K562 (cell line): ENCODE data around the gene TAOK2. TPM values are rescaled to one million over a fixed set of nuclear protein-coding genes. Genes with fewer than 3 reads are reported as not detected.

ENCODE experiments used
- ARHGAP35 ChIP-seq: fragments of 450-650 bp; IDR thresholded peaks from 2 replicates; pipeline ENCODE4 v1.6.1; 2018; ENCODE audit not compliant: partially characterized antibody
- ESRRA ChIP-seq: fragments of 450-650 bp; IDR thresholded peaks from 2 replicates; pipeline ENCODE4 v1.6.1; 2014; ENCODE audit warnings: low read depth, mild to moderate bottlenecking, moderate library complexity, borderline replicate concordance
- TBL1XR1 ChIP-seq, 2 experiments: IDR thresholded peaks; 2 replicates each; pipeline ENCODE4 v1.6.1; 2012; ENCODE audit warnings: improper control_type of control experiment in 2 of 2, low read length in 2 of 2, mild to moderate bottlenecking in 1 of 2
- ZNF639 ChIP-seq, 2 experiments: fragments of 200-800 bp in 1 of 2; sonication (Bioruptor generic) in 1 of 2; sonication (generic) in 1 of 2; formaldehyde crosslinking in 1 of 2; IDR thresholded peaks in 1 of 2; conservative IDR thresholded peaks in 1 of 2; 2 replicates each; pipeline versions ENCODE4 v1.5.0 to v1.6.1; 2016 to 2020; ENCODE audit warnings: missing compliant biosample characterization in 1 of 2, missing genetic modification characterization in 1 of 2, missing genetic modification reagents in 1 of 2
- polyA plus RNA-seq, 8 experiments: library from polyadenylated mRNA; depleted of rRNA in 4 of 8; stranded (reverse) in 5 of 8; unstranded in 3 of 8; fragments of >200 nt; fragmentation: Nextera tagmentation in 2 of 8; fragmentation: Illumina TruSeq in 1 of 8; extraction: Ambion mirVana in 2 of 8; extraction: Trizol in 1 of 8; gene quantifications; 2 replicates each; pipeline versions ENCODE4 v1.2.1 to v1.2.3, GENCODE V29; 2011 to 2014; ENCODE audit warnings: inconsistent platforms in 1 of 8, missing spikeins in 1 of 8
- total RNA-seq, 7 experiments: library from RNA; depleted of rRNA in 6 of 7; stranded (reverse); fragments of >200 nt in 6 of 7; fragmentation: Illumina TruSeq in 2 of 7; extraction: Trizol in 2 of 7; gene quantifications; 2 replicates each; pipeline versions ENCODE4 v1.2.1 to v1.2.3, GENCODE V29; 2011 to 2021; ENCODE audit warnings: low replicate concordance in 1 of 7
- TF ChIP-seq, protein P1 (sequence below): fragments of 450-650 bp; IDR thresholded peaks from 2 replicates; pipeline ENCODE4 v1.6.1; 2016; ENCODE audit warnings: mild to moderate bottlenecking, moderate library complexity
- TF ChIP-seq, protein P2 (sequence below): fragments of 200-800 bp; sonication (Bioruptor generic); IDR thresholded peaks from 2 replicates; pipeline ENCODE4 v1.6.1; 2017; ENCODE audit warnings: missing genetic modification characterization, missing compliant biosample characterization

The TAOK2 gene
- total and polyA plus RNA-seq, 9 of the 15 experiments (the other 6 are each of a cell fraction or from before 2014, with no cell fraction given) = 0.10 to 41.8 (median 13.7) TPM

DNA sequence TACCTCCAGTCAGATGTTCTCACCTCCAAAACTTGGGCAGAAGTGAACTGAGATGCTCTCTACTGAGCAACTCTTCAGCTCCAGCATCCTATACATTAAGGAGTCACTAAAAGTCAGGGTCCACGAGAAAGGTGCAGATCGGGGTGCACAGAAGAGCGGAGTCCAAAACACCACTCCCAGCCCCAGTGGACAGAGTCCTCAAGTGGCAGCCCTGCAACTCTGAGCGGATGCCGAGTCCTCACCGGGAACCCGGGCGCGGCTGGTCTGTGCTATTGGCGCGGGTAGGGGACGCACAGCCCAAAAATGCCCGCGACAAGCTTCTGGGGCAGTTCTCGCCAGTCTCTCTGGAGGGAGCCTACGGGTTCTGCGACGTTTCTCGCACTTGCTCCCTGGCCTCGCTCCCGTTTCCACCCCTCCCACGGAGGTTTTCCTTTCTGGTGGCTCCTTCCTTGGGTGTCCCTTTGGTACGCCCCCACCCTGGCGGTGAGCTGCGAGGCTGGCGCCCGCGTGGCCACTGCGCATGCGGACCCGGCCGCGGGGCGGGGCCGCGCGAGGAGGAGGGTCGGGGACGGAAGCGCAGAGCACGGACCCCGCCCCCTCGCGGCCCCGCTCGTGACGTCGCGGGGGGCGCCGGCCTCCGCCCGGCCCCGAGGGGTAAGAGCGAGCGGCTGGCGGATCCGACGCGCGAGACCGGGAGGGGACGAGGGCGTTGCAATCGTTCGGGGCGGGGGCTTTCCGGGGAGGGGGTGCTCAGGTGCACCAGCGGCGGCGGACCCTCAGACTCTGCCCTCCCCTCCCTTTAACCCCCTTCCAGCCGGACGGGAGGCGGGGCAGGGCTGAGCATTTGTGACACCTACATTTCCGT lies 12.0 kb upstream of the TAOK2 start, which contains the start of gene TMEM219 (continued):
- TF ChIP-seq, protein P1, sequence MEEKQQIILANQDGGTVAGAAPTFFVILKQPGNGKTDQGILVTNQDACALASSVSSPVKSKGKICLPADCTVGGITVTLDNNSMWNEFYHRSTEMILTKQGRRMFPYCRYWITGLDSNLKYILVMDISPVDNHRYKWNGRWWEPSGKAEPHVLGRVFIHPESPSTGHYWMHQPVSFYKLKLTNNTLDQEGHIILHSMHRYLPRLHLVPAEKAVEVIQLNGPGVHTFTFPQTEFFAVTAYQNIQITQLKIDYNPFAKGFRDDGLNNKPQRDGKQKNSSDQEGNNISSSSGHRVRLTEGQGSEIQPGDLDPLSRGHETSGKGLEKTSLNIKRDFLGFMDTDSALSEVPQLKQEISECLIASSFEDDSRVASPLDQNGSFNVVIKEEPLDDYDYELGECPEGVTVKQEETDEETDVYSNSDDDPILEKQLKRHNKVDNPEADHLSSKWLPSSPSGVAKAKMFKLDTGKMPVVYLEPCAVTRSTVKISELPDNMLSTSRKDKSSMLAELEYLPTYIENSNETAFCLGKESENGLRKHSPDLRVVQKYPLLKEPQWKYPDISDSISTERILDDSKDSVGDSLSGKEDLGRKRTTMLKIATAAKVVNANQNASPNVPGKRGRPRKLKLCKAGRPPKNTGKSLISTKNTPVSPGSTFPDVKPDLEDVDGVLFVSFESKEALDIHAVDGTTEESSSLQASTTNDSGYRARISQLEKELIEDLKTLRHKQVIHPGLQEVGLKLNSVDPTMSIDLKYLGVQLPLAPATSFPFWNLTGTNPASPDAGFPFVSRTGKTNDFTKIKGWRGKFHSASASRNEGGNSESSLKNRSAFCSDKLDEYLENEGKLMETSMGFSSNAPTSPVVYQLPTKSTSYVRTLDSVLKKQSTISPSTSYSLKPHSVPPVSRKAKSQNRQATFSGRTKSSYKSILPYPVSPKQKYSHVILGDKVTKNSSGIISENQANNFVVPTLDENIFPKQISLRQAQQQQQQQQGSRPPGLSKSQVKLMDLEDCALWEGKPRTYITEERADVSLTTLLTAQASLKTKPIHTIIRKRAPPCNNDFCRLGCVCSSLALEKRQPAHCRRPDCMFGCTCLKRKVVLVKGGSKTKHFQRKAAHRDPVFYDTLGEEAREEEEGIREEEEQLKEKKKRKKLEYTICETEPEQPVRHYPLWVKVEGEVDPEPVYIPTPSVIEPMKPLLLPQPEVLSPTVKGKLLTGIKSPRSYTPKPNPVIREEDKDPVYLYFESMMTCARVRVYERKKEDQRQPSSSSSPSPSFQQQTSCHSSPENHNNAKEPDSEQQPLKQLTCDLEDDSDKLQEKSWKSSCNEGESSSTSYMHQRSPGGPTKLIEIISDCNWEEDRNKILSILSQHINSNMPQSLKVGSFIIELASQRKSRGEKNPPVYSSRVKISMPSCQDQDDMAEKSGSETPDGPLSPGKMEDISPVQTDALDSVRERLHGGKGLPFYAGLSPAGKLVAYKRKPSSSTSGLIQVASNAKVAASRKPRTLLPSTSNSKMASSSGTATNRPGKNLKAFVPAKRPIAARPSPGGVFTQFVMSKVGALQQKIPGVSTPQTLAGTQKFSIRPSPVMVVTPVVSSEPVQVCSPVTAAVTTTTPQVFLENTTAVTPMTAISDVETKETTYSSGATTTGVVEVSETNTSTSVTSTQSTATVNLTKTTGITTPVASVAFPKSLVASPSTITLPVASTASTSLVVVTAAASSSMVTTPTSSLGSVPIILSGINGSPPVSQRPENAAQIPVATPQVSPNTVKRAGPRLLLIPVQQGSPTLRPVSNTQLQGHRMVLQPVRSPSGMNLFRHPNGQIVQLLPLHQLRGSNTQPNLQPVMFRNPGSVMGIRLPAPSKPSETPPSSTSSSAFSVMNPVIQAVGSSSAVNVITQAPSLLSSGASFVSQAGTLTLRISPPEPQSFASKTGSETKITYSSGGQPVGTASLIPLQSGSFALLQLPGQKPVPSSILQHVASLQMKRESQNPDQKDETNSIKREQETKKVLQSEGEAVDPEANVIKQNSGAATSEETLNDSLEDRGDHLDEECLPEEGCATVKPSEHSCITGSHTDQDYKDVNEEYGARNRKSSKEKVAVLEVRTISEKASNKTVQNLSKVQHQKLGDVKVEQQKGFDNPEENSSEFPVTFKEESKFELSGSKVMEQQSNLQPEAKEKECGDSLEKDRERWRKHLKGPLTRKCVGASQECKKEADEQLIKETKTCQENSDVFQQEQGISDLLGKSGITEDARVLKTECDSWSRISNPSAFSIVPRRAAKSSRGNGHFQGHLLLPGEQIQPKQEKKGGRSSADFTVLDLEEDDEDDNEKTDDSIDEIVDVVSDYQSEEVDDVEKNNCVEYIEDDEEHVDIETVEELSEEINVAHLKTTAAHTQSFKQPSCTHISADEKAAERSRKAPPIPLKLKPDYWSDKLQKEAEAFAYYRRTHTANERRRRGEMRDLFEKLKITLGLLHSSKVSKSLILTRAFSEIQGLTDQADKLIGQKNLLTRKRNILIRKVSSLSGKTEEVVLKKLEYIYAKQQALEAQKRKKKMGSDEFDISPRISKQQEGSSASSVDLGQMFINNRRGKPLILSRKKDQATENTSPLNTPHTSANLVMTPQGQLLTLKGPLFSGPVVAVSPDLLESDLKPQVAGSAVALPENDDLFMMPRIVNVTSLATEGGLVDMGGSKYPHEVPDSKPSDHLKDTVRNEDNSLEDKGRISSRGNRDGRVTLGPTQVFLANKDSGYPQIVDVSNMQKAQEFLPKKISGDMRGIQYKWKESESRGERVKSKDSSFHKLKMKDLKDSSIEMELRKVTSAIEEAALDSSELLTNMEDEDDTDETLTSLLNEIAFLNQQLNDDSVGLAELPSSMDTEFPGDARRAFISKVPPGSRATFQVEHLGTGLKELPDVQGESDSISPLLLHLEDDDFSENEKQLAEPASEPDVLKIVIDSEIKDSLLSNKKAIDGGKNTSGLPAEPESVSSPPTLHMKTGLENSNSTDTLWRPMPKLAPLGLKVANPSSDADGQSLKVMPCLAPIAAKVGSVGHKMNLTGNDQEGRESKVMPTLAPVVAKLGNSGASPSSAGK = peak; percentile 92
- peak; percentile 61; the same call in 1 of the 2 replicates for TF ChIP-seq ESRRA
- TF ChIP-seq ZNF639 (CRISPR knock-in tag; conservative IDR thresholded peaks at IDR 0.05 in 1 of 2, IDR thresholded peaks at IDR 0.05 in 1 of 2) = 0 out of 4 replicates have a peak, but pooled peaks of 1 of the 2 experiments have one; percentile 54
- TF ChIP-seq ARHGAP35 = no peak
- TF ChIP-seq, protein P2, sequence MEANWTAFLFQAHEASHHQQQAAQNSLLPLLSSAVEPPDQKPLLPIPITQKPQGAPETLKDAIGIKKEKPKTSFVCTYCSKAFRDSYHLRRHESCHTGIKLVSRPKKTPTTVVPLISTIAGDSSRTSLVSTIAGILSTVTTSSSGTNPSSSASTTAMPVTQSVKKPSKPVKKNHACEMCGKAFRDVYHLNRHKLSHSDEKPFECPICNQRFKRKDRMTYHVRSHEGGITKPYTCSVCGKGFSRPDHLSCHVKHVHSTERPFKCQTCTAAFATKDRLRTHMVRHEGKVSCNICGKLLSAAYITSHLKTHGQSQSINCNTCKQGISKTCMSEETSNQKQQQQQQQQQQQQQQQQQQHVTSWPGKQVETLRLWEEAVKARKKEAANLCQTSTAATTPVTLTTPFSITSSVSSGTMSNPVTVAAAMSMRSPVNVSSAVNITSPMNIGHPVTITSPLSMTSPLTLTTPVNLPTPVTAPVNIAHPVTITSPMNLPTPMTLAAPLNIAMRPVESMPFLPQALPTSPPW (CRISPR knock-in tag) = peak; percentile 93
- 0 out of 4 replicates have a peak, but pooled peaks of 1 of the 2 experiments have one; percentile 5 for TF ChIP-seq TBL1XR1 (IDR thresholded peaks at IDR 0.05; ENCODE audit: low read length in 2 of 2)
